K562 (cell line): Measurements from ENCODE around the gene SFXN2. TPM values are rescaled to one million over a fixed set of nuclear protein-coding genes. Genes with fewer than 3 reads are reported as not detected.

ENCODE experiments used
- ATAC-seq: fragments of 200-7000 bp; cut with Tn5 transposase; 3 replicates; pipeline ENCODE4 v1.9.1; 2020; ENCODE audit warnings: moderate library complexity
- BruUV-seq: library from RNA; stranded (reverse); fragments of 400-500 nt; replicated peaks from 2 replicates; lab custom pipeline; 2021; lab: Mats Ljungman, UMichigan
- CTCF ChIA-PET: fragments of 300-600 bp; formaldehyde crosslinking; extraction: SDS; loops from one replicate; lab custom pipeline; 2021; ENCODE audit warnings: low intra/inter-chr PET ratio; lab: Yijun Ruan, JAX
- POLR2A ChIA-PET: fragments of 300-600, 350-650 bp; sonication (Branson Sonifier 250); formaldehyde crosslinking; extraction: SDS; loops from one replicate; lab custom pipeline; 2021; ENCODE audit warnings: antibody characterized with exemption, inconsistent platforms; lab: Yijun Ruan, JAX
- DNase-seq, 4 experiments: peaks; one replicate each; pipeline versions ENCODE4 v3.0.0 to v3.0.0-alpha.2; 2011 to 2018; ENCODE audit warnings: low spot score in 3 of 4, mixed read lengths in 3 of 4; ENCODE audit errors: extremely low read depth in 1 of 4
- FAIRE-seq: peaks from 2 replicates; lab custom pipeline; 2011; peaks lifted over from hg19 to GRCh38; lab: Jason Lieb, UNC
- H2AFZ ChIP-seq: 2 replicates; pipeline ENCODE4 v1.6.0; 2011; ENCODE audit warnings: low read depth, low read length, control low read depth, inconsistent platforms
- H3K27ac ChIP-seq: fragments of 200-600 bp; 3 replicates; pipeline ENCODE4 v1.8.0; 2011; ENCODE audit warnings: low read depth, mild to moderate bottlenecking, control low read depth, inconsistent platforms, low read length, moderate library complexity, mixed read lengths; ENCODE audit errors: extremely low read depth
- H3K27me3 ChIP-seq, 2 experiments: fragments of 300-600 bp in 1 of 2; 2 replicates in 1 of 2; 3 replicates in 1 of 2; pipeline versions ENCODE4 v1.6.0 to v1.8.0; 2011; ENCODE audit warnings: inconsistent platforms in 2 of 2, low read length in 2 of 2, mild to moderate bottlenecking in 1 of 2, mixed read lengths in 1 of 2, moderate library complexity in 1 of 2; ENCODE audit not compliant: control insufficient read depth in 2 of 2, insufficient read depth in 2 of 2
- H3K36me3 ChIP-seq: fragments of 300-600 bp; 3 replicates; pipeline ENCODE4 v1.8.0; 2011; ENCODE audit warnings: mild to moderate bottlenecking, low read length, inconsistent platforms; ENCODE audit not compliant: control insufficient read depth, insufficient read depth
- H3K4me1 ChIP-seq, 2 experiments: fragments of 200-600 bp in 1 of 2; replicated peaks in 1 of 2; 2 replicates in 1 of 2; 3 replicates in 1 of 2; pipeline versions ENCODE4 v1.5.1 to v1.8.0; 2011; ENCODE audit warnings: inconsistent platforms in 2 of 2, low read length in 2 of 2, mild to moderate bottlenecking in 1 of 2, mixed read lengths in 1 of 2, moderate library complexity in 1 of 2; ENCODE audit not compliant: control insufficient read depth in 2 of 2, insufficient read depth in 2 of 2
- H3K4me2 ChIP-seq: 2 replicates; pipeline ENCODE4 v1.6.1; 2011; ENCODE audit warnings: low read length, control low read depth, inconsistent platforms, mixed read lengths; ENCODE audit not compliant: insufficient read depth
- H3K4me3 ChIP-seq: fragments of 200-600 bp; sonication (generic), shearing (Covaris generic); 2 replicates; pipeline ENCODE4 v1.5.1; 2016; ENCODE audit warnings: control low read depth, inconsistent platforms
- H3K79me2 ChIP-seq: fragments of 200-600 bp; 3 replicates; pipeline ENCODE4 v1.8.0; 2011; ENCODE audit warnings: low read length, inconsistent platforms; ENCODE audit not compliant: control insufficient read depth, insufficient read depth
- H3K9ac ChIP-seq, 2 experiments: 2 replicates each; pipeline versions ENCODE4 v1.6.0 to v1.6.1; 2011; ENCODE audit warnings: low read depth in 2 of 2, low read length in 2 of 2, control low read depth in 1 of 2, inconsistent platforms in 1 of 2, mild to moderate bottlenecking in 1 of 2, mixed read lengths in 1 of 2; ENCODE audit not compliant: insufficient read depth in 1 of 2
- H3K9me1 ChIP-seq: one replicate; pipeline ENCODE4 v1.6.0; 2011; ENCODE audit warnings: inconsistent platforms, mild to moderate bottlenecking, low read length, moderate library complexity; ENCODE audit not compliant: control insufficient read depth, insufficient read depth
- H3K9me3 ChIP-seq: replicated peaks from 2 replicates; pipeline ENCODE4 v1.5.1; 2011; ENCODE audit warnings: low read depth, low read length, inconsistent platforms; ENCODE audit not compliant: control insufficient read depth, insufficient read depth
- H4K20me1 ChIP-seq: replicated peaks from 2 replicates; pipeline ENCODE4 v1.6.1; 2011; ENCODE audit warnings: low read length, inconsistent platforms, mixed read lengths; ENCODE audit not compliant: control insufficient read depth, insufficient read depth
- ARID1B ChIP-seq: fragments of 450-650 bp; IDR thresholded peaks from 2 replicates; pipeline ENCODE4 v1.6.1; 2016; ENCODE audit warnings: antibody characterized with exemption, mild to moderate bottlenecking, inconsistent platforms
- CBFA2T3 ChIP-seq: fragments of 450-650 bp; IDR thresholded peaks from 2 replicates; pipeline ENCODE4 v1.6.1; 2017
- FOSL1 ChIP-seq: fragments of 200-800 bp; sonication (Bioruptor generic); conservative IDR thresholded peaks from 2 replicates; pipeline ENCODE4 v1.6.1; 2016; ENCODE audit warnings: missing genetic modification characterization, missing compliant biosample characterization
- HMBOX1 ChIP-seq: sonication (generic); IDR thresholded peaks from 2 replicates; pipeline ENCODE4 v1.6.1; 2016
- JUND ChIP-seq, 2 experiments: IDR thresholded peaks; 2 replicates in 1 of 2; 3 replicates in 1 of 2; pipeline ENCODE4 v1.6.1; 2011; ENCODE audit warnings: borderline replicate concordance in 2 of 2, low read depth in 2 of 2, low read length in 2 of 2, improper control_type of control experiment in 1 of 2, missing biosample characterization in 1 of 2, missing genetic modification characterization in 1 of 2, missing genetic modification reagents in 1 of 2
- MYC ChIP-seq, 2 experiments: fragments of 250-450 bp in 1 of 2; sonication (Bioruptor Pico) in 1 of 2; IDR thresholded peaks; 2 replicates each; pipeline versions ENCODE4 v1.5.1 to v1.6.1; 2012 to 2021; ENCODE audit warnings: low read depth in 2 of 2, borderline replicate concordance in 1 of 2, improper control_type of control experiment in 1 of 2, low read length in 1 of 2, mild to moderate bottlenecking in 1 of 2, moderate library complexity in 1 of 2
- NCOR1 ChIP-seq: fragments of 450-650 bp; IDR thresholded peaks from 2 replicates; pipeline ENCODE4 v1.6.1; 2016; ENCODE audit warnings: mild to moderate bottlenecking, moderate library complexity
- RAD21 ChIP-seq, 2 experiments: fragments of 250-450 bp in 1 of 2; fragments of 450-650 bp in 1 of 2; sonication (Bioruptor Pico) in 1 of 2; formaldehyde crosslinking in 1 of 2; IDR thresholded peaks in 1 of 2; conservative IDR thresholded peaks in 1 of 2; 2 replicates each; pipeline versions ENCODE4 v1.4.0 to v1.8.0; 2020 to 2022; ENCODE audit warnings: mild to moderate bottlenecking in 2 of 2, moderate library complexity in 1 of 2
- SREBF1 ChIP-seq: fragments of 150-350 bp; IDR thresholded peaks from 2 replicates; pipeline ENCODE4 v1.6.1; 2014; ENCODE audit warnings: antibody characterized with exemption, low read depth, low read length, borderline replicate concordance
- TCF3 ChIP-seq: sonication (generic); formaldehyde crosslinking; IDR thresholded peaks from 2 replicates; pipeline ENCODE4 v1.4.0; 2020; ENCODE audit warnings: mild to moderate bottlenecking, missing genetic modification reagents
- WGBS: fragments of 100-300 bp; shearing (Covaris generic); methylation state at CpG from one replicate; pipeline ENCODE4 v1.1.6; 2016; ENCODE audit warnings: low coverage, mixed read lengths; ENCODE audit not compliant: insufficient coverage; ENCODE audit errors: missing lambda C conversion rate; 5-methylcytosine and 5-hydroxymethylcytosine counted together
- in situ Hi-C: fragments of 300-500 bp; cut with MboI; formaldehyde crosslinking; loops from 4 replicates; pipeline ENCODE4 v1.15.0; 2018; ENCODE audit warnings: inconsistent platforms, mixed read lengths
- intact Hi-C: fragments of 100-400 bp; cut with micrococcal nuclease; formaldehyde crosslinking; loops from 2 replicates; pipeline ENCODE4 v1.14.2; 2022
- polyA plus RNA-seq, 8 experiments: library from polyadenylated mRNA; depleted of rRNA in 4 of 8; stranded (reverse) in 5 of 8; unstranded in 3 of 8; fragments of >200 nt; fragmentation: Nextera tagmentation in 2 of 8; fragmentation: Illumina TruSeq in 1 of 8; extraction: Ambion mirVana in 2 of 8; extraction: Trizol in 1 of 8; gene quantifications; 2 replicates each; pipeline versions ENCODE4 v1.2.1 to v1.2.3, GENCODE V29; 2011 to 2014; ENCODE audit warnings: inconsistent platforms in 1 of 8, missing spikeins in 1 of 8
- total RNA-seq, 7 experiments: library from RNA; depleted of rRNA in 6 of 7; stranded (reverse); fragments of >200 nt in 6 of 7; fragmentation: Illumina TruSeq in 2 of 7; extraction: Trizol in 2 of 7; gene quantifications; 2 replicates each; pipeline versions ENCODE4 v1.2.1 to v1.2.3, GENCODE V29; 2011 to 2021; ENCODE audit warnings: low replicate concordance in 1 of 7

Gene SFXN2
- total and polyA plus RNA-seq, 9 of the 15 experiments (the other 6 are each of a cell fraction or from before 2014, with no cell fraction given): 7.3 to 23.8 (median 15.7) TPM

GRCh38 chr10:102769375-102770107 lies 55.1 kb downstream of the SFXN2 start:
- H4K20me1 ChIP-seq: no peaks in the 10 kb centered on the region
- H3K4me3 ChIP-seq: no peak overlapping the region
- no peak overlapping the region for H2AFZ ChIP-seq
- peaks cover 27% of the 10 kb centered on the region for H3K79me2 ChIP-seq
- POLR2A ChIA-PET: interaction anchor here (0.6 to 1.4 kb wide), 4 partner anchors 10 to 414 kb away, joined by 3 to 4 read pairs (median 4); no protein-coding TSS in a partner anchor
- peak; percentile 32; the same call in 1 of the 2 replicates for TF ChIP-seq TCF3 (CRISPR knock-in tag)
- 0 out of 2 replicates have a peak, but pooled peaks have one; percentile 12 for TF ChIP-seq NCOR1
- TF ChIP-seq JUND (IDR thresholded peaks at IDR 0.05; ENCODE audit: borderline replicate concordance, low read depth, low read length): no peak
- 0 out of 3 replicates have a peak, but pooled peaks have one; percentile 10 for TF ChIP-seq JUND (tag; IDR thresholded peaks at IDR 0.05; ENCODE audit: borderline replicate concordance, low read depth, low read length)
- peak; percentile 74; the same call in 1 of the 2 replicates for TF ChIP-seq HMBOX1
- TF ChIP-seq ARID1B: peak; percentile 39
- TF ChIP-seq SREBF1: no peak
- TF ChIP-seq RAD21 (CRISPR knock-in tag; conservative IDR thresholded peaks at IDR 0.05 in 1 of 2, IDR thresholded peaks at IDR 0.05 in 1 of 2): 0 out of 4 replicates have a peak, but pooled peaks of 1 of the 2 experiments have one; percentile 7
- TF ChIP-seq CBFA2T3: peak; percentile 49
- no peak for TF ChIP-seq FOSL1 (tag)
- TF ChIP-seq MYC (IDR thresholded peaks at IDR 0.05; ENCODE audit: low read depth, low read length): 0 out of 2 replicates have a peak, but pooled peaks have one; percentile 12
- no peak for TF ChIP-seq MYC (CRISPR knock-in tag; IDR thresholded peaks at IDR 0.05; ENCODE audit: borderline replicate concordance, low read depth)
- TF ChIP-seq, all 486 proteins: peak for 8
- Histone ChIP-seq H3K9me3 (no peaks in the 10 kb centered on the region), H3K4me2 (peak overlapping the region; percentile 26), H3K27me3 (no peaks in the 10 kb centered on the region), H3K36me3 (peaks cover 5% of the 10 kb centered on the region; the same call in 1 of the 3 replicates), H3K9me1 (no peaks in the 10 kb centered on the region), H3K27ac (peak overlapping the region; percentile 58; the same call in 2 of the 3 replicates), H3K9ac (no peak overlapping the region), H3K4me1 (peaks cover 13 to 31% of the 10 kb centered on the region in 2 experiments; a peak in 4 of 5 replicates)
- FAIRE-seq (peak; percentile 91), DNase-seq (peak in 2 of 4 experiments; percentile 32 to 76), ATAC-seq (peak; percentile 90)
- intact Hi-C loops (no loop called here), in situ Hi-C loops (no loop called here)
- CTCF ChIA-PET: no interaction called here
- WGBS: 9% methylated on average over 7 of the region's 7 CpGs
- BruUV-seq: no TSS peak
